Measurements from ENCODE around the gene USP38. TPM values are rescaled to one million over a fixed set of nuclear protein-coding genes. Genes with fewer than 3 reads are reported as not detected.
A peak's percentile ranks its signal among the peaks of the same experiment; 100 is the strongest.
"Not testable (repeated sequence)": the region's sequence is repeated elsewhere in the genome, so short reads cannot be mapped to it uniquely, and the experiment has no call there.

USP38 gene
- 10 to 100 TPM; 22.9 to 27.8 (median 25.6) TPM for polyA plus RNA-seq (ENCODE audit: insufficient read length in 4 of 4)

DNA sequence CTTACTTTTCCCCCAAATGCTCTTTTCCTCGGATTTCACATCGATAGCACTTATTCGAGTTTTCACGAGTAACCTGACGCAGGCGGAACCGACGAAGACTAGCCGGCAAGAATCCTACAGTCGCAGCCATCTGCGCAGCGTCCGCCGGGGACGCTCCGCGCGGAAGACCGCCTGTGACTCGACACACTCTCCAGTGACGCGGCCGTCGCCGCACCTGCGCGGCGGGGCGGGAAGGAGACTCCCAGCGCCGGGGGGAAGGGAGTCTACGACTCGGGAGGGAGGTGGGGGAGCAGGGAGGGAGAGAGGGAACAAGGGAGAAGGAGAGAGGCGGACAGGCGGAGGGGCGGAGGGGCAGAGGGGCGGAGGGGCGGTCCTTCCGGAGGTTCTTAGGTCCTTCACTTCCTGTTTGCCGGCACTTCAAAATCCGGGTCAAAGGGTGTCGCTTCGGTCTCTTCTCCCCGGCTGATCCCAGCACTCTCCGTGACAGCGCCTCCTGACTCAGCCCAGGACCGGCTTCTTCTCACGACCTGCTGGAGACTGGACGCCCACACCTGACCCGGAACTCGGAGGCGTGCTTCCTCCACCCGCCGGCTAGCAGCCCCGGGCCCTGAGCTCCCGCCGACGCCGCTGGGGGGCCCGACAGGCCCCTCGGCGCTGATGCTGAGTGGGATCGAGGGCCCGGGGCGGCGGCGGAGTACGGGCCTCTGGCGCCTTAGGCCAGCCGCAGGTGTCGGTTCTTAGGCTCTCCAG is at the start of gene USP38:
Gene USP38, plus strand, starts transcription at position 415 of the 750 bp plus-strand sequence. CDS start 534 bp downstream, outside the sequence.
- DNase-seq (ENCODE audit: low read depth in 4 of 4, low spot score in 3 of 4) = peak; percentile 80 to 87 (median 84)

- DNase-seq (ENCODE audit: low read depth in 4 of 4, low spot score in 3 of 4) = no peak
Measured at GRCh38 chr4:143135358-143135757, 49.4 kb upstream of the USP38 start.

DNA sequence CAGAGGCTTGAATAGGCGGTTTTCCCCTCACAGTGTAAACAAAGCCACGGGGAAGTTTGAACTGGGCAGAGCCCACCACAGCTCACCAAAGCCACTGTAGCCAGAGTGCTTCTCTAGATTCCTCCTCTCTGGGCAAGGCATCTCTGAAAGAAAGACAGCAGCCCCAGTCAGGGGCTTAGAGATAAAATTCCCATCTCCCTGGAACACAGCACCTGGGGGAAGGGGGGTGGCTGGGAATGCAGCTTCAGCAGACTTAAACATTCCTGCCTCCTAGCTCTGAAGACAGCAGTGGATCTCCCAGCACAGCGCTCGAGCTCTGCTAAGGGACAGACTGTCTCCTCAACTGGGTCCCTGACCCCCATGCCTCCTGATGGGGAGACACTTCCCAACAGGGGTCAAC is 44.0 kb upstream of the USP38 start:
- no peak for DNase-seq (ENCODE audit: low read depth in 4 of 4, low spot score in 3 of 4)

- DNase-seq (ENCODE audit: low read depth in 4 of 4, low spot score in 3 of 4) = no peak
Measured at GRCh38 chr4:143148521-143148920, 36.2 kb upstream of the USP38 start.

DNA sequence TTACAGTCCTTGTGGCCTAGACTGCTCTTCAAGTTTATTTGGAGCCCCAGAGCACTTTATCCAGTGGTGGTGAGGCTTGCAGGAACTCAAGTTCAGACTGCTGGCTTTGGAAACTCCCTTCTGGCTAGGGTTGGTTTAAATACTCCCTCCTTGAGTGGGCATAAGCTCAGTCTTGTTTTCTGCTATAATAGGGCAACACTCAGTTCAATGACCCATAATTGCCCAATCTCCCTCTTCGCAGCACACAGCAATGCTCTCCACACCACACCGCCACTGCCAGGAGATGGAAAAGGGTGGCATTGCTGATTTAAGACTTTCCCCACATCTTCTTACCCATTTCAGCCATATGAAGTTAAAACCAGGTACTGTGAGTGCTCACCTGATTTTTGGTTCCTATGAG is 27.9 kb upstream of the USP38 start:
- DNase-seq (ENCODE audit: low read depth in 4 of 4, low spot score in 3 of 4) = no peak

GRCh38 chr4:143163614-143164013 is 21.1 kb upstream of the USP38 start:
- no peak for DNase-seq (ENCODE audit: low read depth in 4 of 4, low spot score in 3 of 4)

- not testable (repeated sequence) for DNase-seq (ENCODE audit: low read depth in 4 of 4, low spot score in 3 of 4)
Measured at GRCh38 chr4:143166722-143167121, 18.0 kb upstream of the USP38 start.

DNA sequence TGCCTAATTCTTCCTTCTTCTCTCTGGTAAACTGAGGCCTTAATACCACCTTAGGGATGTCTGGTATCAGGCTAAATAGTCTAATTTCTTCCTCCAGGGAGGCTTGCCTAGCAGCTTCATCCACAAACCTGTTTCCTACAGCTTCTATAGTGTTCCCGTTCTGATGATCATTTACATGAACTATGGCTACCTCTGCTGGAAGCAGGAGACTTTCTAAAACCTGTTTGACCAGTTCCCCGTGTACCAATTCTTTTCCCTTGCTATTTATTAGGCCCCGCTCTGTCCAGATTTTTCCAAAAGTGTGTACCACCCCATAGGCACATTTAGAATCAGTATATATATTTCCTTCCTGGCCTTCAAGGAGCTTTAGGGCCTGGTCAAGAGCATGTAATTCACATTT is 5.8 kb upstream of the USP38 start:
- no peak for DNase-seq (ENCODE audit: low read depth in 4 of 4, low spot score in 3 of 4)

DNA sequence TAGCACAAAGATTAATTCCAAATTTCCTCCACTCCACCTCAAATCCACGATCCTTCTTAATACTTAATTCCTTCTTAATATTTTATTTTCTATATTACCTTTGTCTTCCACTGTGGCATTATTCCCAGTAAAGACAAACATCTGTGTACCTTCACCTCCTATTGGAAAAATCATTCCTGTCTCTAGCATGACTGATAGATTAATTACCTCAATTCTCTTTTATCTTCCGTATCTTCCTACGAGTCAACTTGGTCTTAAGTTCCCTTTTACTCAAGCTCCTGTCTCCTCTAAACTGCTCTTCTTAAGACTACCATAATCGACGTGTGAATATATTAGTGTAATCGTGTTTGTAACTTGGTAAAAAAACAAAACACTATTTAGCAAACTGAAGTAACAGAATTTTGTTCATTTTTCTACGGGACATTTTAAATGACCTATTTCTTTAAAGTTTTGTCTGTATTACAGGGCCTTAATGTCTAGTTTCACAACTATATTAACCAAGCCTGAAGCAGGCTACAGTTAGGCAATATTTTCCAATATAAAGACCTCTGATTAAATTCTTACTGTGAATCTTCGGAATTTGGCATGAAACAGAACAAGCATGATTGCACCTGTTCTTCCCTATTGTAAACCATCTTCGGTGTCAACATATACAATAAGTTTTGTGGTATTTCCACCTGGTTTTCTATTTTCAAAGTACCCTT is 1.1 kb upstream of the USP38 start:
- no peak for DNase-seq (ENCODE audit: low read depth in 4 of 4, low spot score in 3 of 4)

- DNase-seq (ENCODE audit: low read depth in 4 of 4, low spot score in 3 of 4) = no peak
Measured at GRCh38 chr4:143184217-143184502, 557 bp upstream of the USP38 start.

GRCh38 chr4:143185253-143186107 is 763 bp downstream of the USP38 start:
- no peak for DNase-seq (ENCODE audit: low read depth in 4 of 4, low spot score in 3 of 4)

DNA sequence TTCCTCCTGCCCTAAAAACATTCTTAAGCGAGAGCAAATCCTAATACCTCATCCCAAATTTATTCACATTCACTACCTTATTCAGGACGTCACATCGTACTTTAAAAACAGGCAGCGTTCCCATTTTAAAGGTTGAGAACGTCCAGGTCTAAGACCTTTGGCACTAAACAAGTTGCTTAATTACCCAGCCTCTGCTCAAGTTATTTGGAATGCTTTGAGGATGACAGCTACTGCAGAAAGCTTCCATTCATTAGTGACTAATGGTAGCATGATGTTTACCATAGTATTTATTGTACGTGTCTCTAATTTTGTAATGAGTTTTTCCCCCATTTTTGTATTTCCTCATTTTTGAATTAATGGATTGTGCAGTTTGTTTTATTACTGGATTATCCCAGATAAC is 1.5 kb downstream of the USP38 start:
- DNase-seq (ENCODE audit: low read depth in 4 of 4, low spot score in 3 of 4) = no peak

DNA sequence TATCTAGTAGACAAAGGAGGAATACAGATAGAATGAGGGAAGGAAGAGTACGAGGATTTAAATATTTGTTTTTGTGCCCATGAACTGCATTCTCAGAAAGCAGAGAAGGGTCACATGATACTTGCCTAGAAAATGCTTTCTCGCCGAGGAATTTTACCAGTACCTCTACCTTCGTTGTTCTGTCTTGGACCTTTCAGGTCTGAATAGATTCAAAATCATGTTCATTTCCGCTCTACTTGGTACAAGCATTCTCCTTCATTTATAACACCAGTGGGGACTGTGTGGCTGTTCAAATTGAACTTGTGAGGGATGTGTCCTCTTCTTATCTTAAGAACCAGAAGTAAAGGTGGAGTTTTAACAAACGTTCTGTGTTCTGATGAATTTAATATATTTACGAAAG is 1.9 kb downstream of the USP38 start:
- DNase-seq (ENCODE audit: low read depth in 4 of 4, low spot score in 3 of 4) = no peak

- DNase-seq (ENCODE audit: low read depth in 4 of 4, low spot score in 3 of 4) = no peak
Measured at GRCh38 chr4:143188136-143189088, 3.7 kb downstream of the USP38 start.

- no peak for DNase-seq (ENCODE audit: low read depth in 4 of 4, low spot score in 3 of 4)
Measured at GRCh38 chr4:143189528-143189927, 4.8 kb downstream of the USP38 start.

DNA sequence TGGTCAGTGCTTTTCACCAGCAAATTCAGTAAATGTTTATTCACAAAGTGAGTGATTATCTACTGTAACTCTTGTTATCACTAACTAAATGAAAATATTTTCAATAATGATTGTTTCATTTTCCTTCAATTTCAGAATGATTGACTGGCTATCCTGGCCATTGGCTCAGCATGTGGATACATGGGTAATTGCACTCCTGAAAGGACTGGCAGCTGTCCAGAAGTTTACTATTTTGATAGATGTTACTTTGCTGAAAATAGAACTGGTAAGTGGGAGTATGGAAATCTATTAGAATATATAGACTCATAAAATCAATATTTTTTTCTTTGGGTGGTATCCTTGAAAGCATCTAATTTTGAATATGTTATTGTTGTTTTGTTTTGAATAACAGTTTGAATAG is 10.9 kb downstream of the USP38 start:
- no peak for DNase-seq (ENCODE audit: low read depth in 4 of 4, low spot score in 3 of 4)

GRCh38 chr4:143196323-143196722 is 11.6 kb downstream of the USP38 start:
- DNase-seq (ENCODE audit: low read depth in 4 of 4, low spot score in 3 of 4) = no peak

GRCh38 chr4:143199503-143199902 is 14.8 kb downstream of the USP38 start:
- DNase-seq (ENCODE audit: low read depth in 4 of 4, low spot score in 3 of 4) = no peak

DNA sequence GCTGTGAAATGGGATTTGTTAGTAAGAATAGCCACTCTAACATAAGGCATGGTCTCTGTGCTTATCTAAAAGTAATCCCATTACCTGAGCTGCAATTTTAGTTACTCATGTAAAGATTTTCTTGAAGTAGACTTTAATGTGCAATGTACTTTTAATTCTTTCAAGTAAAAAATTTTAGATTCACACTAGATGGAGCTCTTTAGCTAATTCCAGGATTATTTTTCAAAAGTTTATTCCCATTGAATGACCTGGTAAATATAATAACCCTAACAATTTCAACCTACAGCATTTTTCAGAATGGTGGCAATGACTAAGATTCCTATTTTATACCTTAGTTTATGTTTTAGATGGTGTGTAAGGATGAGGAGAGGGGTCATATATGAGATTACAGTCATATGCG is 18.1 kb downstream of the USP38 start:
- DNase-seq (ENCODE audit: low read depth in 4 of 4, low spot score in 3 of 4) = no peak

- DNase-seq (ENCODE audit: low read depth in 4 of 4, low spot score in 3 of 4) = no peak
Measured at GRCh38 chr4:143203577-143203976, 18.9 kb downstream of the USP38 start.
